Measurements from ENCODE around the gene DCDC2C. TPM values are rescaled to one million over a fixed set of nuclear protein-coding genes. Genes with fewer than 3 reads are reported as not detected.

The DCDC2C gene
- total and polyA plus RNA-seq, 10 donors: 0.03 to 0.22 TPM; not detected in 8

DNA sequence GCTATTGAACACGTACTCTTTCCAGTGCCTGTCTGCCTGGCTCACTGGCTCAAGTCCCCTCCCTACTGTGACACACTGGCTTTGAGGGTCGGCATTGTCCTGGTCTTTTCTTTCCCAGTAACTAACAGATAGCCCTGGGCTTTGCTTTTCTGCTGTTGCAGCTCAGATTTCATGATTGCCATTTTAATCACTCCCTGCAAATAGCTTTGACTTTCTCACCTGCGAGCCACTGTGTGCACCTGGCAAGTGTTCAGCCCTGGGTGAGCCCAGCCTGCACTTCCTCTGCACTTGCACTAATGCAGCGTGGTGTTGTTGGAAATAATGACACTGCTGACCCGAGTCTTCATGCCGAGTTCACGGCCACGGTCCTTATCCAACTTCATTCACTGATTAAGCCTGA, 52.9 kb downstream of the DCDC2C start:
- intact Hi-C loops (cut with DNase I; ENCODE audit: low total_unique reads): no loop called here
- no peak for DNase-seq
- Histone ChIP-seq H3K4me1 (peaks cover 0 to 20% (median 13%) of the 10 kb centered on the region in 6 donors), H3K27ac (no peak overlapping the region), H3K4me3 (no peak overlapping the region), H3K36me3 (no peaks in the 10 kb centered on the region), H3K9me3 (no peaks in the 10 kb centered on the region), H3K27me3 (replicated peaks in 1 of 7) (no peaks in the 10 kb centered on the region)
- TF ChIP-seq, protein P1, sequence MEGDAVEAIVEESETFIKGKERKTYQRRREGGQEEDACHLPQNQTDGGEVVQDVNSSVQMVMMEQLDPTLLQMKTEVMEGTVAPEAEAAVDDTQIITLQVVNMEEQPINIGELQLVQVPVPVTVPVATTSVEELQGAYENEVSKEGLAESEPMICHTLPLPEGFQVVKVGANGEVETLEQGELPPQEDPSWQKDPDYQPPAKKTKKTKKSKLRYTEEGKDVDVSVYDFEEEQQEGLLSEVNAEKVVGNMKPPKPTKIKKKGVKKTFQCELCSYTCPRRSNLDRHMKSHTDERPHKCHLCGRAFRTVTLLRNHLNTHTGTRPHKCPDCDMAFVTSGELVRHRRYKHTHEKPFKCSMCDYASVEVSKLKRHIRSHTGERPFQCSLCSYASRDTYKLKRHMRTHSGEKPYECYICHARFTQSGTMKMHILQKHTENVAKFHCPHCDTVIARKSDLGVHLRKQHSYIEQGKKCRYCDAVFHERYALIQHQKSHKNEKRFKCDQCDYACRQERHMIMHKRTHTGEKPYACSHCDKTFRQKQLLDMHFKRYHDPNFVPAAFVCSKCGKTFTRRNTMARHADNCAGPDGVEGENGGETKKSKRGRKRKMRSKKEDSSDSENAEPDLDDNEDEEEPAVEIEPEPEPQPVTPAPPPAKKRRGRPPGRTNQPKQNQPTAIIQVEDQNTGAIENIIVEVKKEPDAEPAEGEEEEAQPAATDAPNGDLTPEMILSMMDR (IDR thresholded peaks at IDR 0.05 in 8 of 11, conservative IDR thresholded peaks at IDR 0.05 in 3 of 11): no peak
- WGBS, 5 donors: 56 to 77% (median 76%) methylated on average over 8 of the region's 8 CpGs

DNA sequence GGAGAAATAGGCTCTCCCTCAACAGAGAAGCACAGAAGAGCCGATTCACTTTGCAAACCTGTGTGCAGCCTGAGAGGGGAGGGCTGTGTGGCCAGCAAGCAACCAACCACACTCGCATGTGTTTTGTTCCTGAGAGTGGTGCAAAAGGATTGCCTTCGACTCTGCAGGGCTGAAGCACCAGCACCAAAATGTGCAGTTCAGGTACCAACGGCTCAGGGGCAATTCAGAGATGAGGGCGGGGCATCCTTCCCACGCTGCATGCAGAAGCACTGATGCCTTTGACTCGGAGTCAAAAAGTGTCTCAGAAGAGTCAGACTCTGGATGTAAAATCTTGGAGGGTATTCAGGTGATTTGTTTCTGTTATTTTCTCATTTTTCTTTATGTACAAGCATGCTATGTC, 55.5 kb downstream of the DCDC2C start:
- Histone ChIP-seq H3K4me1 (peaks cover 0 to 21% (median 13%) of the 10 kb centered on the region in 6 donors), H3K36me3 (no peaks in the 10 kb centered on the region), H3K9me3 (no peaks in the 10 kb centered on the region), H3K4me3 (no peak overlapping the region), H3K27me3 (replicated peaks in 1 of 7) (no peaks in the 10 kb centered on the region), H3K27ac (no peak overlapping the region)
- intact Hi-C loops (cut with DNase I; ENCODE audit: low total_unique reads): no loop called here
- TF ChIP-seq, protein P1 (IDR thresholded peaks at IDR 0.05 in 8 of 11, conservative IDR thresholded peaks at IDR 0.05 in 3 of 11): no peak
- TF ChIP-seq POLR2A (IDR thresholded peaks at IDR 0.05): no peak
- no peak for TF ChIP-seq POLR2AphosphoS5 (IDR thresholded peaks at IDR 0.05)
- DNase-seq: no peak
- 75 to 87% (median 78%) methylated on average over 7 of the region's 7 CpGs for WGBS, 5 donors

DNA sequence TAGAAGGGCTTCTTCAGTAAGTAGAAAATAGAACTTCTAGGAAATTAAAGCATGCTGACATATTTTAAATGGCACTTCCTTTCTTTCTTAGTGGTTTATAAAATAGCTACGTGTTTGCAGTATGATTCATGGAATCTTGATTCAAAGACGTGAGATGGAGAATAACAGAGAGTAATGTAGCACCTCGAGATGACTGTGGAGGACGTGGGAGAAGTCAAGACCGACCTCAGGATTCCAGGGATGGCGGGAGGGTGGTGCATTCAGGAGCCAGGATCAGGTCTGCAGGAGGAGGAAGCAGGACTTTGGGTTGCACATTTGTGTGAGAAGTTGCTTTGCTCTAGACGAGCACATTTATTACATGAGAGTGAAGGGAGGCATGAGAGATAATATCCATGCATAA, 56.0 kb downstream of the DCDC2C start:
- no peak for DNase-seq
- no peaks in the 10 kb centered on the region for H3K9me3 ChIP-seq
- H3K27me3 ChIP-seq (replicated peaks in 1 of 7): no peaks in the 10 kb centered on the region
- no peaks in the 10 kb centered on the region for H3K36me3 ChIP-seq
- H3K4me1 ChIP-seq: peaks cover 0 to 21% (median 13%) of the 10 kb centered on the region in 6 donors
- WGBS, 5 donors: 47 to 63% (median 51%) methylated on average over 7 of the region's 7 CpGs
- H3K4me3 ChIP-seq: no peak overlapping the region
- intact Hi-C loops (cut with DNase I; ENCODE audit: low total_unique reads): no loop called here
- TF ChIP-seq, protein P1 (IDR thresholded peaks at IDR 0.05 in 8 of 11, conservative IDR thresholded peaks at IDR 0.05 in 3 of 11): no peak
- TF ChIP-seq POLR2AphosphoS5 (IDR thresholded peaks at IDR 0.05): no peak
- no peak for TF ChIP-seq POLR2A (IDR thresholded peaks at IDR 0.05)
- H3K27ac ChIP-seq: no peak overlapping the region

DNA sequence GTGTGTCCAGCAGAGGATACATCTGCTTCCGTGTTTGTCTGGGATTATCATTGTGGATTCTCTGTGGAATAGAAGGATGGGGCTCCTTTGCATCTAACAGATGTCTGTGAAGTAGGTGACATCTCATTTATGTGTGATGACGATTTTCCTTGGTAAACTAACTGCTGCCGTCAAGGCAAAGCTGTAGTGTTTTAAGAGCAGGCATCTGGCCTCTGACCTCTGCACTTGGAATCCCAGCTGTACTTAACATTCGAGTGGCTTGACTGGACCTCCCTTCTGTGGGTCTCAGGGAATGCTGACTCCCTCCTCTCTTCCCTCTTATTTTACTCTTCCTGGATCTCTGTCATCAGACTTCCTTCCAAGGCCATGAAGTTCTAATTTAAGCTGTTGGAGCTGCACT, 56.4 kb downstream of the DCDC2C start:
- intact Hi-C loops (cut with DNase I; ENCODE audit: low total_unique reads): no loop called here
- Histone ChIP-seq H3K4me1 (peaks cover 0 to 21% (median 13%) of the 10 kb centered on the region in 6 donors), H3K9me3 (no peaks in the 10 kb centered on the region), H3K36me3 (no peaks in the 10 kb centered on the region), H3K27ac (no peak overlapping the region), H3K4me3 (no peak overlapping the region), H3K27me3 (replicated peaks in 1 of 7) (no peaks in the 10 kb centered on the region)
- TF ChIP-seq POLR2A (IDR thresholded peaks at IDR 0.05): no peak
- TF ChIP-seq POLR2AphosphoS5 (IDR thresholded peaks at IDR 0.05): no peak
- TF ChIP-seq, protein P1 (IDR thresholded peaks at IDR 0.05 in 8 of 11, conservative IDR thresholded peaks at IDR 0.05 in 3 of 11): no peak
- 47 to 70% (median 51%) methylated on average over 4 of the region's 4 CpGs for WGBS, 5 donors
- DNase-seq: no peak

All from spleen (tissue), 11 donors.